Peyer's patch (tissue), 4 donors: ENCODE data around the gene E2F8. TPM values are rescaled to one million over a fixed set of nuclear protein-coding genes. Genes with fewer than 3 reads are reported as not detected.

Experiments
- DNase-seq, 3 donors: peaks; one replicate each; pipeline ENCODE4 v3.0.0-alpha.2; 2017 to 2019
- H3K27ac ChIP-seq, 4 donors: fragments of 200-600 bp; sonication (generic); one replicate each; pipeline ENCODE4 v1.5.1; 2016 to 2019
- H3K27me3 ChIP-seq, 2 donors: fragments of 200-600 bp; sonication (generic); one replicate each; pipeline ENCODE4 v1.5.1; 2019
- H3K36me3 ChIP-seq, 3 donors: fragments of 200-600 bp; sonication (generic); one replicate each; pipeline ENCODE4 v1.5.1; 2016 to 2019
- H3K4me1 ChIP-seq, 4 donors: fragments of 200-600 bp; sonication (generic); one replicate each; pipeline ENCODE4 v1.5.1; 2016 to 2019
- H3K4me3 ChIP-seq, 4 donors: fragments of 200-600 bp; sonication (generic); 1 replicate in 3 of 4; 2 replicates in 1 of 4; pipeline ENCODE4 v1.5.1; 2016 to 2019; ENCODE audit warnings: mild to moderate bottlenecking in 1 of 4
- H3K9me3 ChIP-seq, 4 donors: fragments of 200-600 bp; sonication (generic); one replicate each; pipeline ENCODE4 v1.5.1; 2016 to 2019; ENCODE audit warnings: mild to moderate bottlenecking in 1 of 4
- CTCF ChIP-seq, 6 experiments: fragments of 450-650 bp in 4 of 6; fragments of 200-600 bp in 2 of 6; sonication (generic) in 1 of 6; IDR thresholded peaks; one replicate each; pipeline ENCODE4 v1.5.1; 2017 to 2019; ENCODE audit warnings: antibody characterized with exemption in 6 of 6, mild to moderate bottlenecking in 3 of 6, moderate library complexity in 1 of 6
- POLR2A ChIP-seq, 2 donors: fragments of 450-650 bp; IDR thresholded peaks; one replicate each; pipeline ENCODE4 v1.5.1; 2017; ENCODE audit warnings: antibody characterized with exemption in 2 of 2, mild to moderate bottlenecking in 2 of 2, moderate library complexity in 2 of 2
- total RNA-seq, 4 donors: library from RNA; depleted of rRNA; stranded (reverse); fragments of >200 nt; gene quantifications; one replicate each; pipeline ENCODE4 v1.1.0, GENCODE V29; 2016

E2F8 gene
- total RNA-seq, 4 donors from 2014 or later, result 1.5 to 14.9 (median 6.0) TPM

GRCh38 chr11:19185516-19186052, 55.2 kb downstream of the E2F8 start:
- Histone ChIP-seq H3K27me3 (no peaks in the 10 kb centered on the region), H3K36me3 (no peaks in the 10 kb centered on the region), H3K4me3 (no peak overlapping the region), H3K4me1 (no peaks in the 10 kb centered on the region), H3K9me3 (no peaks in the 10 kb centered on the region), H3K27ac (no peak overlapping the region)
- no peak for DNase-seq
- TF ChIP-seq CTCF (IDR thresholded peaks at IDR 0.05) (no peak), POLR2A (IDR thresholded peaks at IDR 0.05) (no peak)

GRCh38 chr11:19185036-19185435, 55.7 kb downstream of the E2F8 start:
- Histone ChIP-seq H3K9me3 (no peaks in the 10 kb centered on the region), H3K36me3 (no peaks in the 10 kb centered on the region), H3K27me3 (no peaks in the 10 kb centered on the region), H3K27ac (no peak overlapping the region), H3K4me3 (no peak overlapping the region), H3K4me1 (no peaks in the 10 kb centered on the region)
- TF ChIP-seq CTCF (IDR thresholded peaks at IDR 0.05), result no peak
- TF ChIP-seq POLR2A (IDR thresholded peaks at IDR 0.05), result no peak
- no peak for DNase-seq

- TF ChIP-seq CTCF (IDR thresholded peaks at IDR 0.05), result no peak
- no peak for TF ChIP-seq POLR2A (IDR thresholded peaks at IDR 0.05)
- Histone ChIP-seq H3K4me3 (no peak overlapping the region), H3K27ac (no peak overlapping the region), H3K9me3 (no peaks in the 10 kb centered on the region), H3K27me3 (no peaks in the 10 kb centered on the region), H3K36me3 (no peaks in the 10 kb centered on the region), H3K4me1 (no peaks in the 10 kb centered on the region)
- no peak for DNase-seq
These were observed 57.1 kb downstream of the E2F8 start for GRCh38 chr11:19183646-19184045.

- Histone ChIP-seq H3K9me3 (no peaks in the 10 kb centered on the region), H3K4me1 (no peaks in the 10 kb centered on the region), H3K27me3 (no peaks in the 10 kb centered on the region), H3K27ac (no peak overlapping the region), H3K4me3 (no peak overlapping the region), H3K36me3 (peaks cover 0 to 4% (median 0%) of the 10 kb centered on the region in 3 donors)
- TF ChIP-seq POLR2A (IDR thresholded peaks at IDR 0.05) (no peak), CTCF (IDR thresholded peaks at IDR 0.05) (no peak)
- no peak for DNase-seq
These were observed 59.0 kb downstream of the E2F8 start for GRCh38 chr11:19181531-19182261.

GRCh38 chr11:19176629-19177186, 64.0 kb downstream of the E2F8 start:
- H3K9me3 ChIP-seq, result no peaks in the 10 kb centered on the region

More at GRCh38 chr11:19176629-19177186, 64.0 kb downstream of the E2F8 start:
- Histone ChIP-seq H3K27me3 (no peaks in the 10 kb centered on the region), H3K4me3 (no peak overlapping the region), H3K27ac (no peak overlapping the region), H3K36me3 (peaks cover 0 to 46% (median 0%) of the 10 kb centered on the region in 3 donors), H3K4me1 (no peaks in the 10 kb centered on the region)
- TF ChIP-seq POLR2A (IDR thresholded peaks at IDR 0.05) (no peak), CTCF (IDR thresholded peaks at IDR 0.05) (no peak)
- DNase-seq, result no peak

Other genes with a start within 250 kb of the E2F8 start
- gene MRGPRX2, start 180.2 kb downstream of the E2F8 start, total RNA-seq, result not detected
- gene ZDHHC13, start 123.8 kb downstream of the E2F8 start, total RNA-seq, result 10 to 100 TPM; 10.7 to 34.6 (median 27.1) TPM
- gene CSRP3, start 39.0 kb downstream of the E2F8 start, total RNA-seq, result not detected